ENCODE measurements around the gene KCNAB3.

Gene KCNAB3

GRCh38 chr17:7880076-7880868 is 49.4 kb downstream of the KCNAB3 start:
- no peak for DNase-seq (ENCODE audit: low spot score)

- no peak for DNase-seq (ENCODE audit: low spot score)
These were observed 51.4 kb downstream of the KCNAB3 start for GRCh38 chr17:7878234-7878633.

DNA sequence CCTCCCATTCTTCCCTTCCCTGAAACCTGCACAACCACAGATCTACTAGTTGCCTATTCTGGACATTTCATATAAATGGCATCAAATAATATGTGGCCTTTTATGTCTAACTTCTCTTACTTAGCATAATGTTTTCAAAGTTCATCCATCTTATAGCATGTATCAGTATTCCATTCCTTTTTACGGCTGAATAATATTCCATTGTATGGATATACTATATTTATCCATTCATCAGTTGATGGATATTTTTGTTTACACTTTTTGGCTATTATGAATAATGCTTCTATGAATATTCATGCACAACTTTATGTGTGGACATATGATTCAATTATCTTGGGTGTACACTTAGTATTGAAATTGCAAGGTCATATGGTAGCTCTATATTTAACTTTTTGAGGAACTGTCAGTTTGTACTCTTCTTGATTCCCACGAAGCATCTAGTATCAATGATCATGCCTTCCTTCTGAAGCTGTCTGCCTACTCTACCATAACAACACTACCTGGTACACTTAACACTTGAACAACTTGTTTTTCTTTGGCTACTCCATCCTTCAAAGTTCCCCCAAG is 53.8 kb downstream of the KCNAB3 start:
- no peak for DNase-seq (ENCODE audit: low spot score)

DNA sequence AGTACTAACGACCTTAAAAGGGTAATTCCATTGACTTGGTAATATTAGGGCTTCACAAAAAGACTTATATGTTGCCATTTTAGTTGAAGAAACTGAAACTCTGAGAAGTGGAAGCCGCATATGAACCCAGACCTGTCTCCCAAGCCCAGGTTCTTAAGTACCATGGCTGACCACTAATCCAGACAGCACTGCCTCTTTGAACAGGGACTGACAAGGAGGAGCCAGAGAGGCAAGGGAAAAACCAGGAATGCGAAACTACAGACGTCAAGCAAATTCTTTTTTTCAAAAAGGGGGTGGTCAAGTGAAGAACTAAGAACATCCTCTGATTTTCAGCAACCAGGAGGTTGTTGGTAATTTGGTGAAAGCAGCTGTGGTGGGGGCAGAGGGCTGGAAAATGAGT is 56.6 kb downstream of the KCNAB3 start:
- no peak for DNase-seq (ENCODE audit: low spot score)
